Epithelial cell of proximal tubule (primary cell): ENCODE results near the gene FAM25A. TPM values are rescaled to one million over a fixed set of nuclear protein-coding genes. Genes with fewer than 3 reads are reported as not detected.
"Not testable (repeated sequence)": the region's sequence is repeated elsewhere in the genome, so short reads cannot be mapped to it uniquely, and the experiment has no call there.

Experiments used
- DNase-seq: peaks from one replicate; pipeline ENCODE4 v3.0.0-alpha.2; 2011; ENCODE audit warnings: low read depth
- H3K4me3 ChIP-seq: 2 replicates; pipeline ENCODE4 v1.5.1; 2011; ENCODE audit warnings: low read depth, mild to moderate bottlenecking, low read length
- CTCF ChIP-seq: conservative IDR thresholded peaks from 2 replicates; pipeline ENCODE4 v1.5.1; 2012; ENCODE audit warnings: low read depth, mild to moderate bottlenecking, low read length
- total RNA-seq: library from RNA; depleted of rRNA; stranded (reverse); fragments of >200 nt; gene quantifications from 2 replicates; pipeline ENCODE4 v1.2.3, GENCODE V29; 2015

The FAM25A gene
- total RNA-seq, 1 donor from 2014 or later = not detected

DNA sequence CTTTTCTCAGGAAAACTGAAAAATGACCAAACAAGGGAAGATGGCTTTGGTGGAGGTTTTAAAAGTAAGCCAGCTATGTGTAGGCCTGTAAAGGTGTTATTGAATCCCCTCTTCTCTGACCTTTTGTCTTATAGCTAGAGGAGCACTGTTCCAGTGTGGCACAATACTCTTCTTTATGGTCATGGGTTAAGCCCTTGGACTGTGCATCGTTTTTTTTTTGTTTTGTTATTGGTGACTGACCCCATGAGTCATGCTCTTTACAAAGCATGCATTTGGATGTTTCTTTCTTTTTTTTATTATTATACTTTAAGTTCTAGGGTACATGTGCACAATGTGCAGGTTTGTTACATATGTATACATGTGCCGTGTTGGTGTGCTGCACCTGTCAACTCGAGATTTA lies 19.6 kb upstream of the FAM25A start:
- peak; percentile 6 for DNase-seq
- no peak overlapping the region for H3K4me3 ChIP-seq
- TF ChIP-seq CTCF = no peak

DNA sequence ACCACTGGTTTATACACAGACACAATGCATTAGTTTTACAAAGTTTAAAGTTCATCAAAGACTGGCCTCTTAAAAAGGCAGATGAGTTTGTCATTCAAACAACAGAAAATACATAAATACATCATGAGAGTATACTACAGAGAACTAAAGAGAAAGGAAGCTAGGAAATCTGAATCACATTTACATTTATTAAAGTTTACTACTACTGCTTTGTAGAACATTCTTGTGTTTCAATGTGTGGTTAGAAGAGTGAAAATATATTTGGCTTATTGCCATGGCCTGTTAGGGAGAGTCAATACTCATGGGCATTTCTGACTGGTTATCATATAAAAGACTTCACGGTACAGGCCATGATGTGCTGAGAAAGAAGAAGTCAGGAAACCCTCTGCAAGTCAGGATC lies 13.0 kb upstream of the FAM25A start:
- DNase-seq, H3K4me3 ChIP-seq: not testable (repeated sequence)

DNA sequence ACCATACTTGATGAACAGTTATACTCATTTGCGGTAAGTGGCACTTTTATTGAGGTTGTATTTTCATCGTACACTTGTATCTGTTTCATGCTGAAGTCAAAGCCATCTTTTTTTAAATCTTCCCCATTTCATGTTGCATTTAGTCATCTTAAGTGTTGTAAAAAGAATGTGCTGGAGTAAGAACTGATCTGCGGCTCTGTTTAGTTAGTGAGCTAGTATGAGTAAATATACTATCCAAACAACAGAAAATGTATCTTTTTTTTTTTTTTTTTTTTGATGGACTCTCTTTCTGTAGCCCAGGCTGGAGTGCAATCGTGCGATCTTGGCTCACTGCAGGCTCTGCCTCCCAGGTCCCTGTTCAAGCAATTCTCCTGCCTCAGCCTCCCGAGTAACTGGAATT lies 12.4 kb upstream of the FAM25A start:
- DNase-seq, H3K4me3 ChIP-seq: not testable (repeated sequence)

DNA sequence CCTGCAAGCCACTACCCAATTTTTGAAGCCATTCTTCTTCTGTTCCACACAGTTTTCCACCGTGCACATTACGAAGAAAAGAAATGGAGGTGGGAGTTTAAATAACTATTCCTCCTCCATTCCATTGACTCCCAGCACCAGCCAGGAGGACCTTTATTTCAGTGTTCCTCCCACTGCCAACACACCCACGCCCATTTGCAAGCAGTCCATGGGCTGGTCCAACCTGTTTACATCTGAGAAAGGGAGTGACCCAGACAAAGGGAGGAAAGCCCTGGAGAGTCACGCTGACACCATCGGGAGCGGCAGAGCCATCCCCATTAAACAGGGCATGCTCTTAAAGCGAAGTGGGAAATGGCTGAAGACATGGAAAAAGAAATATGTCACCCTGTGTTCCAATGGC lies 11.8 kb upstream of the FAM25A start:
- not testable (repeated sequence) for H3K4me3 ChIP-seq, DNase-seq

DNA sequence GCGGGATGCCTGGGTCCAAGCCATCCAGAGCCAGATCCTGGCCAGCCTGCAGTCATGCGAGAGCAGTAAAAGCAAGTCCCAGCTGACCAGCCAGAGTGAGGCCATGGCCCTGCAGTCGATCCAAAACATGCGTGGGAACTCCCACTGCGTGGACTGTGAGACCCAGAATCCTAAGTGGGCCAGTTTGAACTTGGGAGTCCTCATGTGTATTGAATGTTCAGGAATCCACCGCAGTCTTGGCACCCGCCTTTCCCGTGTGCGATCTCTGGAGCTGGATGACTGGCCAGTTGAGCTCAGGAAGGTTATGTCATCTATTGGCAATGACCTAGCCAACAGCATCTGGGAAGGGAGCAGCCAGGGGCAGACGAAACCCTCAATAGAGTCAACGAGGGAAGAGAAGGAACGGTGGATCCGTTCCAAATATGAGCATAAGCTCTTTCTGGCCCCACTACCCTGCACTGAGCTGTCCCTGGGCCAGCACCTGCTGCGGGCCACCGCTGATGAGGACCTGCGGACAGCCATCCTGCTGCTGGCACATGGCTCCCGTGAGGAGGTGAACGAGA lies 10.9 kb upstream of the FAM25A start:
- H3K4me3 ChIP-seq, DNase-seq: not testable (repeated sequence)

- DNase-seq, H3K4me3 ChIP-seq: not testable (repeated sequence)
Observed at GRCh38 chr10:87013528-87013927, 6.6 kb upstream of the FAM25A start.

DNA sequence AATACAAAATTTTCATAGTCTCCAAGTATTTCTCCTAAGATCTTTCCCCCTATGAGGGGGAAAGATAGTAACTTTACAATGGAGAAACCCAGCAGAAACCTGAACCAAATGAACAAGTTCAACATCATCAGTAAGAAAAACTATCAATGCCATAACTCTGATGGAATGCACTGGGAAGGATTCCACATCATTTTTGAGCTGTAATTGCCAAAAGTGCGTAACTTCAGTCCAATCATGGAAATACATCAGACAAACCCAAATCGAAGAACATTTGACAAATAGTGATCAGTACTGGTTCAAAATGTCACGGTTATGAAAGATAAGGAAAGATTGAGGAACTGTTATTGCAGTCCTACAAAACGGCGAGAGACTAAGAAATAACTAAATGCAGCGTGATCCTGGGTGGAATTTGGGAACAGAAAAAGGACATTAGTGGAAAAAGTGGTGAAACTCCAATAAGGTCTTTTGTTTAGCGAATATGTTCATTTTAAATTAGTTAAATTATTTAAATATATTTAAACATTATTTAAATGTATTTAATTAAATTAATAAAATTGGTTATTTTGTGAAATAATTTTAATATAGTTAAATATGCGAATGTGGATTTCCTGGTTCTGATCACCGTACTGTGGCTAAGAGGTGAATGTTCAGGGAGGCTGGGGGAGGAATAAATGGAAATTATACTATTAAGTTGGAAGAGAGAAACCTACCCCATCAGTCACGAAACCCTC lies 4.9 kb upstream of the FAM25A start:
- not testable (repeated sequence) for H3K4me3 ChIP-seq, DNase-seq

DNA sequence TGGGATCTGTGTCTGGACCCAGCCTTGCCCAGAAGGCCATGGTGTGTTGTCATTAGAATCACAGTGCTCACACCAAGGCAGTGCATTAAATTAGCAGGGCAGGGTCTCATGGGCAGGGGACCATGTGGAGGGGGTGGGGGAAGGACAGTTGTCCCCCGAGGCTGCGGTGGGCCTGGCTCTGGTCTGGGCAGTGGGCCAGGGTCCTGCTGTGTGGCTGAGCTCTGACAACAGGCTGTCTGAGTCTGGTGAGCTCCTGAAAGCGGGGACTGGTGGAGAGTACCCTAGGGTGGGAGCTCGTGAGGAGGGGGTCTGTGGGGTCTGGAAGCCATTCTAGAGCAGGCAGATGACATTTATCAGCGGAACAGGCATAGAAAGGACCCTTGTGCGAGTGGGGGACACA lies 2.0 kb upstream of the FAM25A start:
- H3K4me3 ChIP-seq, DNase-seq: not testable (repeated sequence)

GRCh38 chr10:87019066-87019465 lies 1.0 kb upstream of the FAM25A start:
- H3K4me3 ChIP-seq, DNase-seq: not testable (repeated sequence)

- not testable (repeated sequence) for DNase-seq
Observed at GRCh38 chr10:87019504-87019903, 590 bp upstream of the FAM25A start.

DNA sequence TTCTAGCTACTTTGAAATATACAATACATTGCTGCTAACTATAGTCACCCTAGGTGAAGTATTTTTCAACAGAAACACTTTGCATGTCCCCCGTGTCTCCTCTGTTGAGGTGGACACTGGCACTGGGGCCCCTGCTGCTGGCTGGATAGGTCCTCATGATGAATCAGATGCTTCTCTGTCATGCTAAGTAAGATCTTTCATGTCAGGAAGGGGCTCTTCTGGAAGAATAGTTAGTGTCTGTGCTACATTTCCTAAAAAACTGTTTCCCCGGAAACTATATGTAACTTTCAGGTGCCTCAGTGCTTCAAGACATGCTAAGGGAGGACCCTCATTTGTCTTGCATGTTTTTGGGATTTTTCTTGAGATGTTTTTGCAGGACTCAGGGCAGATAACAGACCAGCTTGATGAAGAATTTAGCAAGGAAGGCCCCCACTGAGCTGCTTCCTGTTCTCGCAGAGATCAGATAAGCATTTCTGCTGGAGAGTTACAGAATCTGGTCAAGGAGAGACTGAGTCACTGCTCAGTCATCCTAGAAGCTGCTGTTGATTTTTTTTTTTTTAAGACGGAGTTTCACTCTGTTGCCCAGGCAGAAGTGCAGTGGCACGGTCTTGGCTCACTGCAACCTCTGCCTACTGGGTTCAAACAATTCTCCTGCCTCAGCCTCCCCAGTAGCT lies 5.3 kb downstream of the FAM25A start:
- not testable (repeated sequence) for H3K4me3 ChIP-seq
- peak; percentile 22 for DNase-seq

More at GRCh38 chr10:87019504-87019903, 590 bp upstream of the FAM25A start:
- H3K4me3 ChIP-seq = not testable (repeated sequence)

DNA sequence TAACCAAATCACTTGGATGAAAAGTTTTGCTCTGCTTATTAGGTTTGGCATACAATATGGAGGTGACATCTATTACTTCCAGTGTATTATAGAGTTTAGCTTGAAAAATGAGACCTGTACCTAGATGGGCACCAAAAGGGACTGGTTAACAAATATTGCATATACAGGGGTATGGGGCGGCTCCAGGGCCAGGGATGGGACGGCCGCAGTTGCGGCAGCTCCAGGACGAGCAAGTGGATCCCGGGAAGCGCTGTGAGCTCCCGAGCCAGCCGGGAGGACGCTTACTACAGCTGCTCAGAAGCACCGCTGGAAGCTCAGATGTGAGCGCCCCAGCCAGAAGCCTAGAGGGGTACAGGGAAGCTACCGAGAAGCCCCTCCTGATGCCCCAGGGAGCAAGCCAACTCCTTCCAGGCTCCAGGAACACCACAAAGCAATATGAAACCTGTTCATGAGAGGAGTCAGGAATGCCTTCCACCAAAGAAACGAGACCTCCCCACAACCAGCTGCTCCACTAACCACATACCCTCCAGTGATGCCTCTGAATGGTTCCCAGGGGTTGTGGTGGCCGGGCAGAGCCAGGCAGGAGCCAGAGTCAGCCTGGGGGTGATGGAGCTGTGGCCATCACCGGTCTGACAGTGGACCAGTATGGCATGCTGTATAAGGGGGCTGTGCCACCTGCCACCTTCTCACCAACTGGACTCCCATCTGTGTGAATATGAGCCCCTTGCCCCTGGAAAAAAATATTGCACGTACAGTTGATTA lies 6.8 kb downstream of the FAM25A start:
- H3K4me3 ChIP-seq, DNase-seq: not testable (repeated sequence)

- not testable (repeated sequence) for H3K4me3 ChIP-seq, DNase-seq
Observed at GRCh38 chr10:87030419-87030818, 10.3 kb downstream of the FAM25A start.
